Measurements from ENCODE around the gene SCN10A.

The SCN10A gene

GRCh38 chr3:38651153-38651789, 164.7 kb downstream of the SCN10A start:
- peak overlapping the region; percentile 14 for H3K4me3 ChIP-seq (ENCODE audit: low read length)
- DNase-seq (ENCODE audit: low read depth), result no peak
- peak; percentile 100 for TF ChIP-seq CTCF (conservative IDR thresholded peaks at IDR 0.05; ENCODE audit: low read depth, low read length)

- no peak overlapping the region for H3K4me3 ChIP-seq (ENCODE audit: low read length)
- TF ChIP-seq CTCF (conservative IDR thresholded peaks at IDR 0.05; ENCODE audit: low read depth, low read length), result no peak
- DNase-seq (ENCODE audit: low read depth), result no peak
Measured at GRCh38 chr3:38650248-38650951, 165.6 kb downstream of the SCN10A start.

GRCh38 chr3:38649500-38650247, 166.3 kb downstream of the SCN10A start, which contains the start of gene SCN5A:
Gene SCN5A, minus strand, starts transcription at chr3:38649687. Its CDS starts 16,380 bp downstream, at chr3:38633307.
- peak within 1 kb of the TSS; percentile 66 for H3K4me3 ChIP-seq (ENCODE audit: low read length)
- no peak for DNase-seq (ENCODE audit: low read depth)
- no peak for TF ChIP-seq CTCF (conservative IDR thresholded peaks at IDR 0.05; ENCODE audit: low read depth, low read length)

GRCh38 chr3:38648659-38649499, 167.1 kb downstream of the SCN10A start:
- peak overlapping the region; percentile 66 for H3K4me3 ChIP-seq (ENCODE audit: low read length)
- TF ChIP-seq CTCF (conservative IDR thresholded peaks at IDR 0.05; ENCODE audit: low read depth, low read length), result no peak
- no peak for DNase-seq (ENCODE audit: low read depth)

- no peak for TF ChIP-seq CTCF (conservative IDR thresholded peaks at IDR 0.05; ENCODE audit: low read depth, low read length)
- no peak for DNase-seq (ENCODE audit: low read depth)
- H3K4me3 ChIP-seq (ENCODE audit: low read length), result peak overlapping the region; percentile 66
Measured at GRCh38 chr3:38648024-38648658, 167.9 kb downstream of the SCN10A start.

- no peak for DNase-seq (ENCODE audit: low read depth)
- no peak overlapping the region for H3K4me3 ChIP-seq (ENCODE audit: low read length)
- TF ChIP-seq CTCF (conservative IDR thresholded peaks at IDR 0.05; ENCODE audit: low read depth, low read length), result no peak
Measured at GRCh38 chr3:38647217-38647970, 168.6 kb downstream of the SCN10A start.
